K562 (cell line): ENCODE data around the gene WDR88. TPM values are rescaled to one million over a fixed set of nuclear protein-coding genes. Genes with fewer than 3 reads are reported as not detected.
A peak's percentile ranks its signal among the peaks of the same experiment; 100 is the strongest.

Source experiments
- ATAC-seq: fragments of 200-7000 bp; cut with Tn5 transposase; 3 replicates; pipeline ENCODE4 v1.9.1; 2020; ENCODE audit warnings: moderate library complexity
- BruUV-seq: library from RNA; stranded (reverse); fragments of 400-500 nt; replicated peaks from 2 replicates; lab custom pipeline; 2021; lab: Mats Ljungman, UMichigan
- CTCF ChIA-PET: fragments of 300-600 bp; formaldehyde crosslinking; extraction: SDS; loops from one replicate; lab custom pipeline; 2021; ENCODE audit warnings: low intra/inter-chr PET ratio; lab: Yijun Ruan, JAX
- POLR2A ChIA-PET: fragments of 300-600, 350-650 bp; sonication (Branson Sonifier 250); formaldehyde crosslinking; extraction: SDS; loops from one replicate; lab custom pipeline; 2021; ENCODE audit warnings: antibody characterized with exemption, inconsistent platforms; lab: Yijun Ruan, JAX
- DNase-seq, 4 experiments: peaks; one replicate each; pipeline versions ENCODE4 v3.0.0 to v3.0.0-alpha.2; 2011 to 2018; ENCODE audit warnings: low spot score in 3 of 4, mixed read lengths in 3 of 4; ENCODE audit errors: extremely low read depth in 1 of 4
- FAIRE-seq: peaks from 2 replicates; lab custom pipeline; 2011; peaks lifted over from hg19 to GRCh38; lab: Jason Lieb, UNC
- H2AFZ ChIP-seq: 2 replicates; pipeline ENCODE4 v1.6.0; 2011; ENCODE audit warnings: low read depth, low read length, control low read depth, inconsistent platforms
- H3K27ac ChIP-seq: fragments of 200-600 bp; 3 replicates; pipeline ENCODE4 v1.8.0; 2011; ENCODE audit warnings: low read depth, mild to moderate bottlenecking, control low read depth, inconsistent platforms, low read length, moderate library complexity, mixed read lengths; ENCODE audit errors: extremely low read depth
- H3K27me3 ChIP-seq, 2 experiments: fragments of 300-600 bp in 1 of 2; 2 replicates in 1 of 2; 3 replicates in 1 of 2; pipeline versions ENCODE4 v1.6.0 to v1.8.0; 2011; ENCODE audit warnings: inconsistent platforms in 2 of 2, low read length in 2 of 2, mild to moderate bottlenecking in 1 of 2, mixed read lengths in 1 of 2, moderate library complexity in 1 of 2; ENCODE audit not compliant: control insufficient read depth in 2 of 2, insufficient read depth in 2 of 2
- H3K36me3 ChIP-seq: fragments of 300-600 bp; 3 replicates; pipeline ENCODE4 v1.8.0; 2011; ENCODE audit warnings: mild to moderate bottlenecking, low read length, inconsistent platforms; ENCODE audit not compliant: control insufficient read depth, insufficient read depth
- H3K4me1 ChIP-seq, 2 experiments: fragments of 200-600 bp in 1 of 2; replicated peaks in 1 of 2; 2 replicates in 1 of 2; 3 replicates in 1 of 2; pipeline versions ENCODE4 v1.5.1 to v1.8.0; 2011; ENCODE audit warnings: inconsistent platforms in 2 of 2, low read length in 2 of 2, mild to moderate bottlenecking in 1 of 2, mixed read lengths in 1 of 2, moderate library complexity in 1 of 2; ENCODE audit not compliant: control insufficient read depth in 2 of 2, insufficient read depth in 2 of 2
- H3K4me2 ChIP-seq: 2 replicates; pipeline ENCODE4 v1.6.1; 2011; ENCODE audit warnings: low read length, control low read depth, inconsistent platforms, mixed read lengths; ENCODE audit not compliant: insufficient read depth
- H3K4me3 ChIP-seq: fragments of 200-600 bp; sonication (generic), shearing (Covaris generic); 2 replicates; pipeline ENCODE4 v1.5.1; 2016; ENCODE audit warnings: control low read depth, inconsistent platforms
- H3K79me2 ChIP-seq: fragments of 200-600 bp; 3 replicates; pipeline ENCODE4 v1.8.0; 2011; ENCODE audit warnings: low read length, inconsistent platforms; ENCODE audit not compliant: control insufficient read depth, insufficient read depth
- H3K9ac ChIP-seq, 2 experiments: 2 replicates each; pipeline versions ENCODE4 v1.6.0 to v1.6.1; 2011; ENCODE audit warnings: low read depth in 2 of 2, low read length in 2 of 2, control low read depth in 1 of 2, inconsistent platforms in 1 of 2, mild to moderate bottlenecking in 1 of 2, mixed read lengths in 1 of 2; ENCODE audit not compliant: insufficient read depth in 1 of 2
- H3K9me1 ChIP-seq: one replicate; pipeline ENCODE4 v1.6.0; 2011; ENCODE audit warnings: inconsistent platforms, mild to moderate bottlenecking, low read length, moderate library complexity; ENCODE audit not compliant: control insufficient read depth, insufficient read depth
- H3K9me3 ChIP-seq: replicated peaks from 2 replicates; pipeline ENCODE4 v1.5.1; 2011; ENCODE audit warnings: low read depth, low read length, inconsistent platforms; ENCODE audit not compliant: control insufficient read depth, insufficient read depth
- H4K20me1 ChIP-seq: replicated peaks from 2 replicates; pipeline ENCODE4 v1.6.1; 2011; ENCODE audit warnings: low read length, inconsistent platforms, mixed read lengths; ENCODE audit not compliant: control insufficient read depth, insufficient read depth
- ARID3A ChIP-seq: IDR thresholded peaks from 2 replicates; pipeline ENCODE4 v1.6.1; 2012; ENCODE audit warnings: low read depth, low read length, improper control_type of control experiment, borderline replicate concordance
- EP300 ChIP-seq: IDR thresholded peaks from 2 replicates; pipeline ENCODE4 v1.6.1; 2012; ENCODE audit warnings: low read length, improper control_type of control experiment
- HLTF ChIP-seq: fragments of 450-650 bp; IDR thresholded peaks from 2 replicates; pipeline ENCODE4 v1.6.1; 2016
- JUN ChIP-seq, 2 experiments: sonication (generic) in 1 of 2; formaldehyde crosslinking in 1 of 2; IDR thresholded peaks; 2 replicates each; pipeline versions ENCODE4 v1.6.1 to v1.8.0; 2012 to 2022; ENCODE audit warnings: borderline replicate concordance in 2 of 2, mild to moderate bottlenecking in 2 of 2, improper control_type of control experiment in 1 of 2, low read depth in 1 of 2, low read length in 1 of 2, missing genetic modification reagents in 1 of 2
- MAFF ChIP-seq: IDR thresholded peaks from 2 replicates; pipeline ENCODE4 v1.6.1; 2012; ENCODE audit warnings: low read length, improper control_type of control experiment
- PHTF2 ChIP-seq: fragments of 250-450 bp; sonication (Bioruptor Pico); IDR thresholded peaks from 2 replicates; pipeline ENCODE4 v1.5.0; 2021; ENCODE audit warnings: mild to moderate bottlenecking
- PREB ChIP-seq: sonication (generic); formaldehyde crosslinking; IDR thresholded peaks from 2 replicates; pipeline ENCODE4 v1.8.1; 2023; ENCODE audit warnings: mild to moderate bottlenecking, missing genetic modification reagents
- RBM22 ChIP-seq: fragments of 200-400 bp; formaldehyde crosslinking; IDR thresholded peaks from 2 replicates; pipeline ENCODE4 v1.6.1; 2018; ENCODE audit warnings: low read length, low read depth; ENCODE audit not compliant: poor library complexity, severe bottlenecking
- TBL1XR1 ChIP-seq, 2 experiments: IDR thresholded peaks; 2 replicates each; pipeline ENCODE4 v1.6.1; 2012; ENCODE audit warnings: improper control_type of control experiment in 2 of 2, low read length in 2 of 2, mild to moderate bottlenecking in 1 of 2
- TCFL5 ChIP-seq: fragments of 250-450 bp; sonication (Bioruptor Pico); conservative IDR thresholded peaks from 2 replicates; pipeline ENCODE4 v1.6.1; 2021; ENCODE audit warnings: mild to moderate bottlenecking, moderate library complexity, matching md5 sums
- ZBTB12 ChIP-seq: fragments of 250-450 bp; sonication (Bioruptor Pico); IDR thresholded peaks from 2 replicates; pipeline ENCODE4 v1.4.0; 2020
- WGBS: fragments of 100-300 bp; shearing (Covaris generic); methylation state at CpG from one replicate; pipeline ENCODE4 v1.1.6; 2016; ENCODE audit warnings: low coverage, mixed read lengths; ENCODE audit not compliant: insufficient coverage; ENCODE audit errors: missing lambda C conversion rate; 5-methylcytosine and 5-hydroxymethylcytosine counted together
- in situ Hi-C: fragments of 300-500 bp; cut with MboI; formaldehyde crosslinking; loops from 4 replicates; pipeline ENCODE4 v1.15.0; 2018; ENCODE audit warnings: inconsistent platforms, mixed read lengths
- intact Hi-C: fragments of 100-400 bp; cut with micrococcal nuclease; formaldehyde crosslinking; loops from 2 replicates; pipeline ENCODE4 v1.14.2; 2022
- polyA plus RNA-seq, 8 experiments: library from polyadenylated mRNA; depleted of rRNA in 4 of 8; stranded (reverse) in 5 of 8; unstranded in 3 of 8; fragments of >200 nt; fragmentation: Nextera tagmentation in 2 of 8; fragmentation: Illumina TruSeq in 1 of 8; extraction: Ambion mirVana in 2 of 8; extraction: Trizol in 1 of 8; gene quantifications; 2 replicates each; pipeline versions ENCODE4 v1.2.1 to v1.2.3, GENCODE V29; 2011 to 2014; ENCODE audit warnings: inconsistent platforms in 1 of 8, missing spikeins in 1 of 8
- total RNA-seq, 7 experiments: library from RNA; depleted of rRNA in 6 of 7; stranded (reverse); fragments of >200 nt in 6 of 7; fragmentation: Illumina TruSeq in 2 of 7; extraction: Trizol in 2 of 7; gene quantifications; 2 replicates each; pipeline versions ENCODE4 v1.2.1 to v1.2.3, GENCODE V29; 2011 to 2021; ENCODE audit warnings: low replicate concordance in 1 of 7
- TF ChIP-seq, protein P1 (sequence below): fragments of 250-450 bp; sonication (Bioruptor Pico); IDR thresholded peaks from 2 replicates; pipeline ENCODE4 v1.8.0; 2021; ENCODE audit warnings: moderate library complexity, mild to moderate bottlenecking, inconsistent platforms
- TF ChIP-seq, protein P2 (sequence below): fragments of 450-650 bp; IDR thresholded peaks from 2 replicates; pipeline ENCODE4 v1.7.1; 2018; ENCODE audit warnings: mild to moderate bottlenecking, low read depth; ENCODE audit not compliant: partially characterized antibody

Gene WDR88
- total and polyA plus RNA-seq, 9 of the 15 experiments (the other 6 are each of a cell fraction or from before 2014, with no cell fraction given), result 0.03 to 0.04 TPM; not detected in 7

- peak; percentile 90 for FAIRE-seq
- WGBS, result 40% methylated on average over 11 of the region's 11 CpGs
- TF ChIP-seq, protein P1, sequence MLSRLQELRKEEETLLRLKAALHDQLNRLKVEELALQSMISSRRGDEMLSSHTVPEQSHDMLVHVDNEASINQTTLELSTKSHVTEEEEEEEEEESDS (CRISPR knock-in tag), result no peak
- TF ChIP-seq EP300 (no peak; the same call in 1 of the 2 replicates), ZBTB12 (CRISPR knock-in tag) (no peak), TCFL5 (CRISPR knock-in tag) (no peak), HLTF (no peak), JUN (IDR thresholded peaks at IDR 0.05; ENCODE audit: borderline replicate concordance, low read depth, low read length) (0 out of 2 replicates have a peak, but pooled peaks have one; percentile 30), JUN (CRISPR knock-in tag; IDR thresholded peaks at IDR 0.05; ENCODE audit: borderline replicate concordance) (no peak), PREB (CRISPR knock-in tag) (no peak), MAFF (peak; percentile 66; the same call in 1 of the 2 replicates), PHTF2 (no peak), ARID3A (no peak), TBL1XR1 (IDR thresholded peaks at IDR 0.05; ENCODE audit: low read length in 2 of 2) (no peak), RBM22 (no peak)
- TF ChIP-seq, protein P2, sequence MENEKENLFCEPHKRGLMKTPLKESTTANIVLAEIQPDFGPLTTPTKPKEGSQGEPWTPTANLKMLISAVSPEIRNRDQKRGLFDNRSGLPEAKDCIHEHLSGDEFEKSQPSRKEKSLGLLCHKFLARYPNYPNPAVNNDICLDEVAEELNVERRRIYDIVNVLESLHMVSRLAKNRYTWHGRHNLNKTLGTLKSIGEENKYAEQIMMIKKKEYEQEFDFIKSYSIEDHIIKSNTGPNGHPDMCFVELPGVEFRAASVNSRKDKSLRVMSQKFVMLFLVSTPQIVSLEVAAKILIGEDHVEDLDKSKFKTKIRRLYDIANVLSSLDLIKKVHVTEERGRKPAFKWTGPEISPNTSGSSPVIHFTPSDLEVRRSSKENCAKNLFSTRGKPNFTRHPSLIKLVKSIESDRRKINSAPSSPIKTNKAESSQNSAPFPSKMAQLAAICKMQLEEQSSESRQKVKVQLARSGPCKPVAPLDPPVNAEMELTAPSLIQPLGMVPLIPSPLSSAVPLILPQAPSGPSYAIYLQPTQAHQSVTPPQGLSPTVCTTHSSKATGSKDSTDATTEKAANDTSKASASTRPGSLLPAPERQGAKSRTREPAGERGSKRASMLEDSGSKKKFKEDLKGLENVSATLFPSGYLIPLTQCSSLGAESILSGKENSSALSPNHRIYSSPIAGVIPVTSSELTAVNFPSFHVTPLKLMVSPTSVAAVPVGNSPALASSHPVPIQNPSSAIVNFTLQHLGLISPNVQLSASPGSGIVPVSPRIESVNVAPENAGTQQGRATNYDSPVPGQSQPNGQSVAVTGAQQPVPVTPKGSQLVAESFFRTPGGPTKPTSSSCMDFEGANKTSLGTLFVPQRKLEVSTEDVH, result no peak
Observed at GRCh38 chr19:33093420-33094210, 38.3 kb upstream of the WDR88 start.

More at GRCh38 chr19:33093420-33094210, 38.3 kb upstream of the WDR88 start:
- peaks cover 8% of the 10 kb centered on the region for H3K9me1 ChIP-seq
- peak overlapping the region; percentile 11 to 48; a peak in 2 of 4 replicates for H3K9ac ChIP-seq
- H3K27ac ChIP-seq, result peak overlapping the region; percentile 74
- no peaks in the 10 kb centered on the region for H3K79me2 ChIP-seq
- ChIA-PET POLR2A (interaction anchor here (1.1 to 1.2 kb wide), 2 partner anchors 12 to 14 kb away, joined by 3 to 6 read pairs; partner anchors contain the start of gene GPATCH1), CTCF (no interaction called here)
- H3K4me1 ChIP-seq, result peaks cover 12% of the 10 kb centered on the region in 2 experiments; a peak in 3 of 5 replicates
- no peaks in the 10 kb centered on the region for H3K9me3 ChIP-seq
- H3K36me3 ChIP-seq, result peaks cover 79% of the 10 kb centered on the region
- DNase-seq (peak; percentile 31 to 60 (median 43)), ATAC-seq (peak; percentile 93)
- in situ Hi-C loops (no loop called here), intact Hi-C loops (no loop called here)
- no TSS peak for BruUV-seq
- peak overlapping the region; percentile 47; the same call in 1 of the 2 replicates for H2AFZ ChIP-seq
- H3K4me2 ChIP-seq, result peak overlapping the region; percentile 53
- 0 out of 2 replicates have a peak, but pooled peaks cover 5% of the 10 kb centered on the region for H4K20me1 ChIP-seq
- H3K4me3 ChIP-seq, result no peak overlapping the region
- H3K27me3 ChIP-seq, result no peaks in the 10 kb centered on the region
